HG02852 (cell line): ENCODE results near the gene RGS12.

Source experiments
- ATAC-seq: cut with Tn5 transposase; IDR thresholded peaks from one replicate; pipeline ENCODE4 v1.9.1; 2021; ENCODE audit warnings: mild to moderate bottlenecking, moderate library complexity; ENCODE audit not compliant: unreplicated experiment

The RGS12 gene

GRCh38 chr4:3329887-3330286, 37.1 kb downstream of the RGS12 start:
- ATAC-seq, result no peak

- ATAC-seq, result no peak
Observed at GRCh38 chr4:3330707-3331106, 37.9 kb downstream of the RGS12 start.

GRCh38 chr4:3331511-3332394, 38.9 kb downstream of the RGS12 start:
- no peak for ATAC-seq

GRCh38 chr4:3332498-3332897, 39.7 kb downstream of the RGS12 start:
- ATAC-seq, result no peak

GRCh38 chr4:3334316-3334715, 41.5 kb downstream of the RGS12 start:
- no peak for ATAC-seq

- no peak for ATAC-seq
Observed at GRCh38 chr4:3335385-3335784, 42.6 kb downstream of the RGS12 start.

GRCh38 chr4:3335982-3336381, 43.2 kb downstream of the RGS12 start:
- no peak for ATAC-seq

- ATAC-seq, result no peak
Observed at GRCh38 chr4:3336382-3337356, 43.8 kb downstream of the RGS12 start.

GRCh38 chr4:3337357-3337732, 44.5 kb downstream of the RGS12 start:
- ATAC-seq, result no peak

- ATAC-seq, result no peak
Observed at GRCh38 chr4:3337811-3338210, 45.0 kb downstream of the RGS12 start.

GRCh38 chr4:3338321-3338838, 45.6 kb downstream of the RGS12 start:
- no peak for ATAC-seq

GRCh38 chr4:3338976-3339531, 46.2 kb downstream of the RGS12 start:
- ATAC-seq, result no peak

- ATAC-seq, result no peak
Observed at GRCh38 chr4:3339577-3339976, 46.8 kb downstream of the RGS12 start.

- ATAC-seq, result no peak
Observed at GRCh38 chr4:3340038-3340699, 47.3 kb downstream of the RGS12 start.

GRCh38 chr4:3340700-3341083, 47.9 kb downstream of the RGS12 start:
- ATAC-seq, result no peak

- ATAC-seq, result no peak
Observed at GRCh38 chr4:3341760-3342159, 48.9 kb downstream of the RGS12 start.

GRCh38 chr4:3342182-3342854, 49.5 kb downstream of the RGS12 start:
- ATAC-seq, result no peak
